Stimulated activated CD4-positive, alpha-beta T cell treated with anti-CD3 and anti-CD28 coated beads, TNF-alpha, amount 100 ng/mL, for 1 hour (primary cell): ENCODE measurements around the gene AHNAK.
"Not testable (repeated sequence)": the region's sequence is repeated elsewhere in the genome, so short reads cannot be mapped to it uniquely, and the experiment has no call there.

Source experiments
- DNase-seq, 3 donors: peaks; one replicate each; pipeline ENCODE4 v3.0.0-alpha.2; 2020; ENCODE audit warnings: low read depth in 3 of 3, low spot score in 1 of 3

The AHNAK gene, protein sequence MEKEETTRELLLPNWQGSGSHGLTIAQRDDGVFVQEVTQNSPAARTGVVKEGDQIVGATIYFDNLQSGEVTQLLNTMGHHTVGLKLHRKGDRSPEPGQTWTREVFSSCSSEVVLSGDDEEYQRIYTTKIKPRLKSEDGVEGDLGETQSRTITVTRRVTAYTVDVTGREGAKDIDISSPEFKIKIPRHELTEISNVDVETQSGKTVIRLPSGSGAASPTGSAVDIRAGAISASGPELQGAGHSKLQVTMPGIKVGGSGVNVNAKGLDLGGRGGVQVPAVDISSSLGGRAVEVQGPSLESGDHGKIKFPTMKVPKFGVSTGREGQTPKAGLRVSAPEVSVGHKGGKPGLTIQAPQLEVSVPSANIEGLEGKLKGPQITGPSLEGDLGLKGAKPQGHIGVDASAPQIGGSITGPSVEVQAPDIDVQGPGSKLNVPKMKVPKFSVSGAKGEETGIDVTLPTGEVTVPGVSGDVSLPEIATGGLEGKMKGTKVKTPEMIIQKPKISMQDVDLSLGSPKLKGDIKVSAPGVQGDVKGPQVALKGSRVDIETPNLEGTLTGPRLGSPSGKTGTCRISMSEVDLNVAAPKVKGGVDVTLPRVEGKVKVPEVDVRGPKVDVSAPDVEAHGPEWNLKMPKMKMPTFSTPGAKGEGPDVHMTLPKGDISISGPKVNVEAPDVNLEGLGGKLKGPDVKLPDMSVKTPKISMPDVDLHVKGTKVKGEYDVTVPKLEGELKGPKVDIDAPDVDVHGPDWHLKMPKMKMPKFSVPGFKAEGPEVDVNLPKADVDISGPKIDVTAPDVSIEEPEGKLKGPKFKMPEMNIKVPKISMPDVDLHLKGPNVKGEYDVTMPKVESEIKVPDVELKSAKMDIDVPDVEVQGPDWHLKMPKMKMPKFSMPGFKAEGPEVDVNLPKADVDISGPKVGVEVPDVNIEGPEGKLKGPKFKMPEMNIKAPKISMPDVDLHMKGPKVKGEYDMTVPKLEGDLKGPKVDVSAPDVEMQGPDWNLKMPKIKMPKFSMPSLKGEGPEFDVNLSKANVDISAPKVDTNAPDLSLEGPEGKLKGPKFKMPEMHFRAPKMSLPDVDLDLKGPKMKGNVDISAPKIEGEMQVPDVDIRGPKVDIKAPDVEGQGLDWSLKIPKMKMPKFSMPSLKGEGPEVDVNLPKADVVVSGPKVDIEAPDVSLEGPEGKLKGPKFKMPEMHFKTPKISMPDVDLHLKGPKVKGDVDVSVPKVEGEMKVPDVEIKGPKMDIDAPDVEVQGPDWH (N-terminal part only)

DNA sequence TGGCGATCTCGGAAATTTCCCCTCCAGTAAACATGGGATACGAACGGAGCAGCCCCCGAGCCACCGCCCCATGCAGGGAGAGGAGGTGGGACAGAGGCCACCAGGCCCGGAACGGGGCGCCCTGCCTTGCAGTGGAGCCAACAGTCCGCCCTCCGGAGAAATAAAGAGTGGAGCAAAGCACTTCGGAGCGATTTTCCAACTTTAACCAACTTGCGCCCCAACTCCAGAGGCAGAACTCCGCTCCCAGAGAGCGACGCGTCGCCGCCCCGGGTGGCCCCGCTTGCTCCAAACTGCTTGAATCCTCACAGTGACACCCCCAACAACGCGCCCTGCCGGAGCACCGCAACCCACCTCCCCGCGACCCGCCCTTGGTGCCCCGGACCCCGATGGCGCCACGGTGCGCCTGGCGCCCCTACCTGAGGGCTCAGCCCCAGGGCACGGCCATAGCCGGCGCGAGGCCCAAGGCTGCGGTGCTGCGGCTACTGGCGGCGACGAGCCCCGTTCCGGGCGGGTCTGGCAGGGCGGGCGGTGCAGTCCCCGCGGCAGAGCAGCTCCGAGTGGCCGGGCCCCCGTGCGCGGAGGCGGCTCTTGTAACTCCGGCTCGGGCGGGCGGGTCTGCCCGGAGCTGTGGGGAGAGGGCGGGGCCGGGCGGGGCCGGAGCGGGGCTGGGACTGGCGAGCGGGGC, at the start of gene AHNAK:
Gene AHNAK, minus strand, starts transcription at position 563 of the 685 bp plus-strand sequence. CDS start 10,708 bp downstream, outside the sequence.
- DNase-seq, result peak in 1 of 3 donors; percentile 37

DNA sequence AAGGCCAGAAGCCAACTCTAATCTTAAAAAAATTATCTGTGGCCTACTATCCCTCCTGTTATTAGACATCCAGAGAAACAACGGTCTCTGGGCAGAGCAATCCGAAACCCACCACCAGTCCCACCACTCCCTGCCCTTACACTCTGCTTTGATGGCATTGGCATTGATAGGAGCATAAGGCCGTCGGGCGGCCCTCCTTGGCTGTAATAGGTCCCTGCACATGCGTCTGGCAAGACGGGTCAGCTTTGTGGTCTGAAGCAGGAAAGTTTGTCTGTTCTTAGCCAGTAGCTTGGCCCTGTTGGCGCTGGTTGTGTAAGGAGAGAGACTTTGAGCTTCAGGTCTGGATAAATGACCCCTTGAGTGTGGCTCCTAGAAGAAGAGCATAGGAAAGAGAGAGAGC, 48.5 kb upstream of the AHNAK start:
- DNase-seq, result no peak

DNA sequence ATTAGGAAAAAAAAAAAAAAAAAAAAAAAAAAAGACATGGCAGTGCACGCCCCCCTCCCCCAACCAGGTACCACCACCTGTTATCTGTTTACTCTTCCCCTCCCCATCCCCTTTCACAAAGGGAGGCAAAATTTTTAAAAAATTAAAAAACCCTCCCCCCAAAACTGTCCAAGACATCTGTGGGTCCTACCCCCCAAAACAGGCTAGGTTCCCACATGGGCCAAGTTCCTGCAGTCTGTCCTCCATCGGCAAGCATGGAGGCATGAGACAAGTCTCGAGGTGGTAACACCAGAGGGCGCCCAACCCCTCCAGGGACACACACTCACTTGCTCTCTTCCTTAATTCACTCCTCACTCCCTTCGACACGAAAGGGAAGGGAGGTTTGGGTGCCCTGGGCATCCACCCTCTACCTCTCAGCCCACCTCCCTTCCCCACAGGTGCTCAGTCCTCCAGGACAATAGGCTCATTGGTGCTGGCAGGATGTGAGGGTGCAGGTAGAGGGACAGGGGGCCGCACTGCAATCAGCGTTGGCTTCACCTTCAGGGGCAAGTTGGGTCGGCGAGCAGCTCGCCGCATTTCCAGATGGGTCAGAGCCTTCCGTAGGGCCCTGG, 46.9 kb upstream of the AHNAK start:
- DNase-seq, result peak; percentile 52 to 59 (median 56)

DNA sequence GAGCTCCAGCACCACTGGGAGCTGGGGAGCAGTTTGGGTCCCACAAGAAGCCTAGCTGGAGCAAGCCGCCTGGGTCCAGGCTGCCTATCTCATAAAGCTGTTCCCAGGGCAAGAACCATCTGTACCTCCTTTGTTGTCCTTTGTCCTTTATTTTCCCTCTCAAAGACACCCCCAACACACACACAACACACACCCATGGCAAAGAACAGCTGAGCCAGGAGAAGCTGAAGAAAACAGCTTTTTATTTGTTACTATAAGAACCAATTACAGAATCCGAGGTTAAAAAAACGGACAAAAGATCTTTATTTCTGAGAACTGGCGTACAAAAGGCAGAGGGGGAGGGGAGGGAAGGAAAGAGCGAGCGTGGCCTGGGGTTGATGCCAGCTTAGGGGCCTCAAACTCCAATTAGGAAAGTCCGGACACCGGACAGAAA, 46.4 kb upstream of the AHNAK start:
- DNase-seq, result no peak

DNA sequence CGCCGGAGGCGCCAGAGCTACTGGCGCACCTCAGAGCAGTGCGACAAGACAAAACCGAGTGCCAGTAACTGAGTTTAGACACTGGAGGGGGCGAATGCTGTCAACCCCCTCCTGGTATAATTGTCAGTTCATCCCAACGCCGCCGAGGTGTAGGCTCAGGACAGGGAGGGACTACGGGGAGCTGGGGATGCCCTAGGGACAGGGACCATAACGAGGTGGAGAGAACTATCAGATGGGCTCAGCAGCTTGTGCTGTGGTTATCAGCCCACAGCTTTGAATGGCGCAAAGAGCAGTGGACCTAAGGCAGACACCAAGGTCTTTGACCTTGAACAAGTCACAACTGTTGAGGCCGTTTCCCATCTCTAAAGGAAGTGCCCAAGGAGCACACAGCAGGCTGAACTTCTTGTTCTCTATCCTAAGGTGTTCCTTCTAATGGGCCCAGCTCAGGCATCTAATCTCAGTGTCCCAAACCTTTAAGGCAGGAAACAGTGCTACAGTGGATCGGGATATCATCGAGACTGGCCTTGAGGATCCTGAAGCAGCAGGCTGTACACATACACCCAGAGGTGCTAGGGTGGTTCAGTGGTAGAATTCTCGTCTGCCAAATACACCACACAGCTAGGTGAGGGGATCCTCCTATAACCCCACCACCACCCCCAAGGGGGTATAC, 45.7 kb upstream of the AHNAK start:
- DNase-seq, result no peak

DNA sequence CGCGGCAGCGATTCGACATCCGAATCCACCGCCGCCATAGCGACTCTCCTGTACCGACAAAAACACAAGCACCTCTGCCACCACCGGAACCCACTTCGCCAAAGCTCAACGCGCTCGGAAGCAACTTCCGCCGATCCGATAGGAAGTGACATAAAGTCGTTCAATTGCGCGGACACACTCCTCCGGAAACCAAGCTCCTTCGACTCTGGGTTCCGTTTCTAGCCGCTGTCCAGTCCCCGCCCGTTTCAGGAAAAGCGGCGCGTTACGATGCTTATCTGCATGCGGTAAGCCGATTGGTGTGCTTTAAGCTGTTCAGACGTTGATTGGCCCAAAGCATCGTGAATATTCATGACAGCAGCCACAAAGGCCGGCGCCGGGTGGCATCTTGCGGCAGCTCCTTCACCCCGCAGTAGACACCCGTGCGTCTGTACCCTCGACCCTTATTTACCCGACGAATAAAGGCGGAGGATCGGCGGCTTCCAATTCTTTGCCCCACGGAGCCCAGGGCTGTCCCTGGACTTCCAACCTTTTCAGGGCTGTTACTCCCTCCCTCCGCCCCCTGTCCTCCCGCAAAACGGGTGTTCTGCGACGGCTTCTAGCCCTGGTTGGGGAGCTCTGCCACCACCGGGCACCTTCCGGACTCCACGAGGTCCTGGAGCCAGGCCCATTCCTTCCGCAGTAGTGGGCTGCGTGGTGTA, 45.0 kb upstream of the AHNAK start, which contains the start of gene TUT1:
Gene TUT1, minus strand, starts transcription at position 76 of the 698 bp plus-strand sequence. Its CDS starts 38 bp downstream, at position 38.
- peak; percentile 85 to 96 (median 94) for DNase-seq

DNA sequence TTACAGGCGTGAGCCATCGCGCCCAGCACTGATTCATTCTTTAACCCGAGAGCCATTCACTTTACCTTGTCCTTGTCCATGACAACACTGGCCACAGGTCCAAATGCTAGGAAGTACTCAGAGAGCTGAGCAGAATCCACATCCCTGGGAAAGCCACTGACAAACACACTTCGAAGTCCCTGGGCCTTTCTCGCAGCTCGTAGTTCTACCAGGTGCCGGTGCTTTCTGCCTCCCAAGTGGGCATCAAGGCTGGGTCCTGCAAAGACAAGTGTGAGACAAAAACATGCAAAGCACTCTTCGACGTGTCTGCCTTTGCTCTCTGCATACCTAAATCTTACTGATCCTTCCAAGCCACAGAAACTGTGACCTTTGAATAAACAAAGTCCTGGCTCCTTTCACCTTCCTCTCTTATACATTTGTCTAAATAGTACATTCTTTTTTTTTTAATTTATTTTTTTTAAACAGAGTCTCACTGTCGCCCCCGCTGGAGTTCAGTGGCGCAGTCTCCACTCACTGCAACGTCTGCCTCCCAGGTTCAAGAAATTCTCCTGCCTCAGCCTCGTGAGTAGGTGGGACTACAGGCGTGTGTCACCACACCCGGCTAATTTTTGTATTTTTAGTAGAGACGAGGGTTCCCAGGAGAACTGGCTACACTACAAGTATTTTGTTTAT, 42.5 kb upstream of the AHNAK start:
- no peak for DNase-seq

DNA sequence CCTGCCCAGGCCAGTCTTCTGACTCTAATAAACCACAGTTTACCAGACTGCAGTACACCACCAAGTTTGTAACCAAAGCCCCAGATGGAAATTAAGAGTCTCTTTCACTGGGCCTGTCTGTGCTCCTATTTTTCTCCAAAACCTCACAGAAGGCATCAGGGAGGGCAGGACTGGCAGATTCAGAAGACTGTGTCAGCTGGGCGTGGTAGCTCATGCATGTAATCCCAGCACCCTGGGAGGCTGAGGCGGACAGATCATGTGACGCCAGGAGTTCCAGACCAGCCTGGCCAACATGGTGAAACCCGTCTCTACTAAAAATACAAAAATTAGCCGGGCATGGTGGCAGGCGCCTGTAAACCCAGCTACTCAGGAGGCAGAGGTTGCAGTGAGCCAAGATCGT, 38.8 kb upstream of the AHNAK start:
- not testable (repeated sequence) for DNase-seq

DNA sequence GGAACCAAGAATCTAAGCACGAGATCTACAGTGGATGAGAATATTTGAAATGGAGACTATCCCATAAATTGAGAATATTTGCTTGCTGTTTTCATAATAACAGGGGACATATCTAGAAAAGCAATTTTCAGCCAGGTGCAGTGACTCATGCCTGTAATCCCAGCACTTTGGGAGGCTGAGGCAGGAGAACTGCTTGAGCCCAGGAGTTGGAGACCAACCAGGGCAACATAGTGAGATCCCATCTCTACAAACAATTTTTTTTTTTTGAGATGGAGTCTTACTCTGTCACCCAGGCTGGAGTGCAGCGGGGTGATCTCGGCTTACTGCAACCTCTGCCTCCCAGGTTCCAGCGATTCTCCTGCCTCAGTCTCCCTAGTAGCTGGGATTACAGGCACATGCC, 35.1 kb upstream of the AHNAK start:
- not testable (repeated sequence) for DNase-seq

DNA sequence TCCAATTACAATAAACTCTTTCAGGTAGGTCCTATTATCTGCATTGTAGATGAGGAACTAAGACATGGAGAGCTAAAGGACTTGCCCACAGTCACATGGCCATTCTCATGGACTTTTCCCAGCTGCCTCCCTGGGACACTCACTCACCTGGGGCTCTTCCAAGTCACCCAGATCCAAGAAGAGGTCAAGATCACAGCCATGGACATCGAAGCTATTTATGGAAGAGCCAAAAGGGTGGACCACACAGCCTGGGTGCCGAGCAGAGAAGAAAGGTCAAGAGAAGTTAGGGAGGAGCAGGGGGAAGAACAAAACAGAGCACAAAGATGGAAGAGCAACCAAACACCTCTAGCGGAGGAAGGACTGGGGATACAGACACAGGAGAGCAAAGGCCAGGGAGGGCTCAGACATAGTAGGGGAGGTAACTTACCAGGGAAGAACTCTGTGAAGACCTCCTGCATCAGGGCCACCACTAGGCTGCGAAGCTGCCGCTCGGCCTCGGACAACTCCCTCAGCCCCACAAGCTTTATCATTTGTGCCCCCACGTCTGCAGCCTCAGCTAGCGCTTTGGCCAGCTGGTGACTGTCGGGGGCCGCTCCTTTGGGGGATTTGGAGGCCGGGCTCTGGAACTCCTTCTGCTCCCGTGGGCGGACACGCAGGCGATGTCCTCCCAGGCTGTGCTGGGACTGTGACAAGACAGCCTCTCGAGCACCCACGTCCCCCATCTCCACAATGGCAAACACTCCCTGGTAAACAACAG, 34.5 kb upstream of the AHNAK start:
- DNase-seq, result no peak

DNA sequence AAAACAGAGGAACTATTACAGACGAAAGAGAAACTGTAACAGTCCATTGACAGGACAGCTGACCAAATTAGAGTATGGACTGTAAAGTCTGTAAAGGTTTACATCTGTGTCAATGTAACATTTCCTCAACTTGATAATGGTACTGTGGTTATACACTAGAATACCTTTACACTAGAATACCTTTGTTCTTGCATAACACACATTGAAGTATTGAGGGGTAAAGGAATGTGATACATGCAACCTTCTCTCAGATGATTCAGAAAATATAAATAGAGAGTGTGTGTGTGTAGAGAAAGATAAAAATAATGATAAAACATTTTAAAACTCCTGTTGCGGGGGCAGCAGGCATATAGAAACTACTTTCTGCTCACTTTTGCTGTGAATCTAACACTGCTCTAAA, 32.6 kb upstream of the AHNAK start:
- no peak for DNase-seq

DNA sequence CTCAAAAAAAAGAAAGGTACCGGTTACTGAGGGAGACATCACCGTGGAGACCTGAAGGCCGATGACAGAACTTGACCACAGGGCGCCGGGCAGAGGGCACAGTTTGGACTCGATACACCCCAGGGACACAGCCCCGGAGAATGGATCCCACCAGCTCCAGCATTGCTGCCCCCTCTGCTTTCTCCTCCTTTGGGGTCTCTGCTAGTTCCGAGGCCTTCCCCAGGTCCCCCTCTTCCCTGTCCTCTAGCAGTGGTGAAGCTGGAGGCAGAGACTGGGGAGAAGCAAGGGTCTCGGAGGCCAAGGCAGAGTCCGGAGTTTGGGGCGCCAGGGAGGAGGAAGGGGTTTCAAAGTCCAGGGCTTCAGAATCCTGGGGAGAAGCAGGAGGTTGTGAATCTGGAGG, 31.9 kb upstream of the AHNAK start:
- no peak for DNase-seq

DNA sequence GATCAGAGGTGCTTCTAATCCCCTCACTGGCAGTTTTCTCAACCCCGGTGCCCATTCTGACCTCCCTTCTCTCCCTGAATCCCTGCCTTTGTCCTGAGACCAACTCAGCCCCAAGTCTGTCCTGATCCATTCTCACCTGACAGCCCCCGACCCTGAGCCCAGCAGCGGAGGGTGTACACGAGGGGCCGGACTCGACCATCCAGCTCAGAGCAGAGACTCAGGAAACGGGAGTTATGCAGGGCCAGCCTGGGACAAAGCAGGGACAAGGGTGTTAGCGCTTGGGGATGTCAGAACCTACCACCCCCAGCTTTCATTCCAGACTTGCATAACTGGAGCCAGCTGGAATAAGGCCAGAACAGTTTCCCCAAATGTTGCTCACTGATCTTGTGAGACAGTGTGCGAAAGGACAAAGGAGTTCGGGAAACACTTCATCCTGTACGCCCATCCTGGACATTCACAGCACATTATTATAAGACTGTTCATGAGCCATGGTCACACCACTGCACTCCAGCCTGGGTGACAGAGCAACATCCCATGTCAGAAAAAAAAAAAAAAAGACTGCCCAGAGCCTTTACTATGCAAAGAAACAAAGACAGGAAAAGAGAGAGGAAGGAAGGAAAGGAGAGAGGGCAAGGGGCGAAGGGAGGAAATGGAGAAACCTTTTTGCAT, 30.6 kb upstream of the AHNAK start:
- no peak for DNase-seq

DNA sequence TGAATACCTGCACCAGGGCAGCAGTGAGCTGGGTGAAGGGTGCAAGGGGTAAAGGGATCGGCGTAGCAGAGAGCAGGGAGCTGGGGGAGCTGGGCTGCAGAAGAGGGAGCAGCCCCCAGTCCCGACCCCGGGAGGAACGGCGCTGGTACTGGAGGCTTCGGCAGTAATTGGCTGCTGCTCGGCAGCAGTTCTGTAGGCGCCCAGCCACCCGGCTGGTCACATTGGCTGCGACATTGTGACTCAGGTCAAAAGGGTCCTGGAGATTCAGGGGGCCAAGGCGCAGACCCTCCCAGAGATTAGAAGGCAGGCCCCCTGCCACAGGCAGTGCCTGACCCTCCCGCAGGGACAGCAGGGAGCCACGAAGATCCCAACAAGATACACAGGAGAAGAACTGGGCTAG, 29.2 kb upstream of the AHNAK start:
- DNase-seq, result no peak

DNA sequence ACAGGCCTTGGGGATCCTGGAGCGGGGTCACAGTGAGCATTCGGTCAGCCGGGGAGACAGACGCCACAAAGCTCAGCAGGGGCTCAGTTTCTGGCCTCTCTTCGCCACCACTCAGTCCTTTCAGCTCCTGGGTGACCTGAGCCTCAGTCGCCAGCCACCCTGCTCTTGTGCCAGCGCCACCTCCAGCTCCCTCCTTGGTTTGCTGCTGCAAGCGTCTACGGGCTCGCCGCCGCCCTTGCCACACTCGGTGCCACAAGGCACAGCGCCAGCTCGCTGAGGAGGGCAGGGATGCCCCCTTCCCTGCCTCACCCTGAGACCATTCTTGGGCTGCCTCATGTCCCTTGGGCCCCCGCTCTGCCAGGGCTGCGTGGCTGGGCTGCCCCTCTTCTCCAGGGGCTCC, 28.6 kb upstream of the AHNAK start:
- no peak for DNase-seq

DNA sequence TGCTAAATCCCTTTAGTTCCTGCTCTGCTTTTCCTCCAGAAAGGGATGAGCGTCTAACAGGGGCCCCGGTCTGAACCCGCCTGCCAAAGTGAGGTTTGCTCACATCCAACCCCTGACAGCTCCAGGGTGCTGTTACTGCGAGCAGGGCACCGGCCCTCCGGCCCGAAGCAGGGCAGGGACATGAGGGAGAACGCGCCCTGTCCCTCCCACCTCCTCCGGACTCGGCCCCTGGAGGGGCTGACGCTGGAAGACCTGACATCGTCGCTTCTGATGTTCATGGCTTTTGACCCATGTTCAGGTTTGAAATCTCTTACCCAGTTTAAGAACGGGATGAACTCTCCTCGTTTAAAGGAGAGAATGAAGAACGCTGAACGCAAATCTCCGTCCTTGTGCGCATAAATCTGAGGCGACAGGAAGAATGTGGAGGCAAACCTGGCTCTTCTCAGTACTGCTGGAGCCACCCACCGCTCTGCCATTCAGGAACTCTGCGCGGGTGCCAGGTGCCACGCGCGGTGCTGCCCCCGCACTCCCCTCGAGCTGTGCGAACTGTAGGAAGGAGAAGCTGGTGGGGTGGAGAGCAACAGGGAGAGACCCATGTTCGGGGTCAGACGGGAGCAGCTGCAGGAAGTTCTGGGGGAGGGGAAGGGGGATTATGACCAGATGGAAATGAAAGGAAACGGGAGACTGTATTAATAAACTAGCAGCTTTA, 27.9 kb upstream of the AHNAK start:
- DNase-seq, result no peak
